NCI-H2029 treated with DMSO at 0.1 percent for 48 hours (cell line): ENCODE measurements around the gene ASIC2.
"Not testable (repeated sequence)": the region's sequence is repeated elsewhere in the genome, so short reads cannot be mapped to it uniquely, and the experiment has no call there.

Experiments
- DNase-seq: peaks from one replicate; lab custom pipeline; 2025; lab: John Stamatoyannopoulos, UW

The ASIC2 gene

DNA sequence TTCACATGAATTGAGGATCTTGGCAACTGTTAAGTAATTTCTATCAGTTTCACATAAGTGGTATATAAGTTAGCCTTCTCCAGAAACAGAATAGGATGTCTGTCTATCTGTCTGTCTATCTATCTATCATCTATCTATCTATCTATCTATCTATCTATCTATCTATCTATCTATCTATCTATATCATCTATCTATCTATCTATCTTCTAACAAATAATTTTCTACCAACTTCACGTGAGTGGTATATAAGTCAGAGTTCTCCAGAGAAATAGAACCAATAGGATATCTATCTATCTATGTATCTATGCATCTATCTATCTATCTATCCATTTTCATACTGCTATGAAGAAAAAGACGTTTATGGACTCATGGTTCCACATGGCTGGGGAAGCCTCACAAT lies 312.9 kb downstream of the ASIC2 start:
- DNase-seq: no peak

DNA sequence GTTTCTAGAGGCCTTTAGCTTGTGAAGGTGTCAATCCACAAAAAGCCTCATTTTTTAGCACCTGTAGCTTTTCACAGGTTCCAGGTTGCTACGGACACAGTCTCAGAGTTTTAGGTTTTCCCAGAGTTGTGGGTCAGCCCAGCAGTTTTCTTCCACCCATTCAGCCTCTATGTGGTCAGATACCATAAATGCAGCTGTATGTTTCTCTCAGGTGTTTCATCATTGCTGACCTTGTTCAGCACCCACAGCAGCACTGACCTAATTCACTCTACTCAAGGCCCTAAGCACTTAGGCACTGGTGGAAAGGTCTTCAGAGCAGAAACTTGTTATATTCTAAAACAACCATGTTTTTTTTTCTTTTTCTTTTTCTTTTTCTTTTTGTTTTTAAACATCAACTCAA lies 316.5 kb downstream of the ASIC2 start:
- no peak for DNase-seq

DNA sequence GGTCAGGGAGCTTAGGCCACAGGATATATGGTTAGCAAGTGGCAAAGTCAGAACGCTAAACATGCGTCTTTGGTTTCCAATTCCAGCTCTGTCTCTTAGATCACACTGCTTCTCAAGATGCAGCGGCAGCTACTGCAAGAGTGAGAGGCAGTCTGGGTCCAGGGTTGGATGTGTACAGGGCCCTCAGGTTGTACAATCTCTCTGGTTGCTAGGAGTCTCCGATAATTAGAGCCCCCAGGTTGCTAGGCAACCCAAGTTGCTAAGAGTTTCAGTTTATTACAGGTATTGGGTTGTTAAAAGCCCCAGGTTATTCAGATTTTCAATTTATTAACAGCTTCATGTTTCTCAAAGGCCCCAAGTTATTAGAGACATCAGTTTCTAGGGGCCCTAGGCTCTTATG lies 317.0 kb downstream of the ASIC2 start:
- DNase-seq: no peak

DNA sequence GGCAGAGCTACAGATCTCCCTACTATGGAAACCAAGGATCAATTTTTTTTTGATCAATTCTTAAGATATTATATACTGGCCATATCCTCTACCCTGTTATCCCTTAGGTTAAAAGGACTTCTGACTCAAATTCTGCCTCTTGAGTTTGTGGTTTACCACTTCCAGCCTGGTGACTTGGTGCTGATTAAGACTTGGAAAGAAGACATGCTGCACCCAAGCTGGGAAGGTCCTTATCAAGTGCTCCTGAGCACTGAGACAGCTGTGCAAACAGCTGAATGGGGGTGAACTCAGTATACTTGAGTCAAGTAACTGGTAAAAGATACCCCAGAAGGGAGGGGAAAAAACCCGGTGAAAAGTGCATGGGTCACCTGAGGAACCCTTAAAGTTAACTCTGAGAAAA lies 321.9 kb downstream of the ASIC2 start:
- no peak for DNase-seq

DNA sequence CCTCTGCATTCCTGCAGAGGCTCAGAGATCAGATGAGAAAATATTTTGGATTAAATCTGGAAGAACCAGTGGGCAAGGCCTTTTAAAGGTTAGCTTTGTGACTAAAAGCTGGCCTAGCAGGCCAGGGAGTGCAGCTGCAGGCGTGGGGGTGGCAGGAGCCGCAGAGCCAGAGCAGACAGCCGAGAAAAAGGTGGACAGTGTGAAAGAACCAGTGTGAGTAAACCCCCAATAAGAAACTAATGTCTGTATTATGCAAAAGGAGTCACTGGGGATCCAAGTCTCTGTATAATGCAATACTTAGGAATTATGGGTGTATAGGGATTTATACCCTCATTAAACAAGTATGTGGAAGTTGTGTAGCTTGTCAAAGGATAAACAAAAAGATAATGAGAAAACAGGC lies 322.8 kb downstream of the ASIC2 start:
- no peak for DNase-seq

DNA sequence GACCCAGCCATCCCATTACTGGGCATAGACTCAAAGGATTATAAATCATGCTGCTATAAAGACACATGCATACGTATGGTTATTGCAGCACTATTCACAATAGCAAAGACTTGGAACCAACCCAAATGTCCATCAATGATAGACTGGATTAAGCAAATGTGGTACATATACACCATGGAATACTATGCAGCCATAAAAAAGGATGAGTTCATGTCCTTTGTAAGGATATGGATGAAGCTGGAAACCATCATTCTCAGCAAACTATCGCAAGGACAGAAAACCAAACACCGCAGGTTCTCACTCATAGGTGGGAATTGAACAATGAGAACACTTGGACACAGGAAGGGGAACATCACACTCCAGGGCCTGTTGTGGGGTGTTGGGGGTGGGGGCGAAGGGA lies 323.9 kb downstream of the ASIC2 start:
- not testable (repeated sequence) for DNase-seq

DNA sequence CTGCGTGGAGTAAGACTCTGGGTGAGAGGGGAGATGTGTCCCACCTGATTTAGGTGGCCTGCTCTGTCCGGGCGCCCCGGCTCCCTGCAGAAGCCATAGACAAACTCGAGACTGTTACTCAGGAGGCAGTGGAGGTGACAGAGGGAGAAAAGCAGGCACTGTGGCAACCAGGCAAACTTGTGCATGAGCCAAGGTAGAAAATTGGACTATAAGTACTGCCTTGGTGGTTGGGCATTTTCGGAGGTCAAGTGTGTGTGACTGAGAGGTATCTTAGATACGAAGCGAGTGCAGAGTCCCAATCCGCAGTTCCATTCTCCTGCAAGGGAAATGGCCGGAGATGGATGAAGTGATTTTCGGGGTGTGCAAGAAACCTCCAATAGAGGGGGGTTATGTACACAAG lies 328.6 kb downstream of the ASIC2 start:
- no peak for DNase-seq
